H1 (cell line): Measurements from ENCODE around the gene ZNFX1. TPM values are rescaled to one million over a fixed set of nuclear protein-coding genes. Genes with fewer than 3 reads are reported as not detected.
A peak's percentile ranks its signal among the peaks of the same experiment; 100 is the strongest.

Experiments used
- CTCF ChIA-PET: fragments of 300-600 bp; sonication (Branson Sonifier 250); formaldehyde crosslinking; loops from one replicate; lab custom pipeline; 2021; ENCODE audit not compliant: partially characterized antibody; lab: Charles Lee
- POLR2A ChIA-PET: fragments of 300-600 bp; sonication (Branson Sonifier 250); formaldehyde crosslinking; loops from one replicate; lab custom pipeline; 2021; ENCODE audit warnings: inconsistent platforms; ENCODE audit not compliant: partially characterized antibody; lab: Charles Lee
- DNase-seq, 2 experiments: peaks; one replicate each; pipeline versions ENCODE4 v3.0.0 to v3.0.0-alpha.2; 2010 to 2022; ENCODE audit warnings: low spot score in 2 of 2, low read depth in 1 of 2, mixed read lengths in 1 of 2
- FAIRE-seq: peaks from 2 replicates; lab custom pipeline; 2011; peaks lifted over from hg19 to GRCh38; lab: Jason Lieb, UNC
- H2AFZ ChIP-seq: 2 replicates; pipeline ENCODE4 v1.8.1; 2012; ENCODE audit warnings: low read length, inconsistent platforms
- H2AK5ac ChIP-seq: 2 replicates; pipeline ENCODE4 v1.6.1; 2013; ENCODE audit warnings: low read depth, low read length
- H2BK120ac ChIP-seq: replicated peaks from 2 replicates; pipeline ENCODE3; 2013; ENCODE audit warnings: low read depth, low read length, inconsistent platforms
- H2BK12ac ChIP-seq: 2 replicates; pipeline ENCODE4 v1.6.1; 2013; ENCODE audit warnings: low read depth, low read length
- H2BK15ac ChIP-seq: 2 replicates; pipeline ENCODE4 v1.6.1; 2013; ENCODE audit warnings: low read length
- H2BK20ac ChIP-seq: 2 replicates; pipeline ENCODE4 v1.6.1; 2013; ENCODE audit warnings: low read length
- H2BK5ac ChIP-seq: 2 replicates; pipeline ENCODE4 v1.6.1; 2013; ENCODE audit warnings: low read depth, low read length
- H3K14ac ChIP-seq: 2 replicates; pipeline ENCODE4 v1.6.1; 2013; ENCODE audit warnings: inconsistent platforms; ENCODE audit not compliant: insufficient read length
- H3K18ac ChIP-seq: 2 replicates; pipeline ENCODE4 v1.6.1; 2013; ENCODE audit warnings: low read length; ENCODE audit errors: extremely low read depth
- H3K23ac ChIP-seq: 2 replicates; pipeline ENCODE4 v1.6.1; 2013; ENCODE audit warnings: inconsistent platforms; ENCODE audit not compliant: insufficient read length
- H3K23me2 ChIP-seq: 2 replicates; pipeline ENCODE4 v1.6.1; 2013; ENCODE audit warnings: low read depth, low read length
- H3K27ac ChIP-seq: 2 replicates; pipeline ENCODE4 v1.6.1; 2011; ENCODE audit warnings: low read depth, low read length, inconsistent platforms
- H3K27me3 ChIP-seq, 4 experiments: replicated peaks in 1 of 4; 1 replicate in 1 of 4; 2 replicates in 3 of 4; pipeline versions ENCODE4 v1.6.1 to v1.8.1; 2011 to 2013; ENCODE audit warnings: low read length in 3 of 4, mild to moderate bottlenecking in 3 of 4, inconsistent platforms in 2 of 4, mixed read lengths in 2 of 4, moderate library complexity in 1 of 4; ENCODE audit not compliant: control insufficient read depth in 3 of 4, insufficient read depth in 3 of 4; ENCODE audit errors: extremely low read depth in 1 of 4
- H3K36me3 ChIP-seq, 4 experiments: 2 replicates each; pipeline versions ENCODE4 v1.6.1 to v1.8.1; 2011 to 2013; ENCODE audit warnings: mild to moderate bottlenecking in 4 of 4, low read length in 3 of 4, moderate library complexity in 2 of 4, control low read depth in 1 of 4, inconsistent platforms in 1 of 4; ENCODE audit not compliant: insufficient read depth in 4 of 4, control insufficient read depth in 2 of 4
- H3K4ac ChIP-seq: replicated peaks from 2 replicates; pipeline ENCODE3; 2013; ENCODE audit warnings: low read length, low read depth, mixed read lengths, inconsistent platforms; ENCODE audit not compliant: insufficient read length
- H3K4me1 ChIP-seq, 4 experiments: replicated peaks in 1 of 4; 1 replicate in 1 of 4; 2 replicates in 3 of 4; pipeline versions ENCODE4 v1.6.1 to v1.8.1; 2011 to 2013; ENCODE audit warnings: low read length in 3 of 4, inconsistent platforms in 2 of 4, mixed read lengths in 1 of 4; ENCODE audit not compliant: insufficient read depth in 4 of 4, control insufficient read depth in 3 of 4
- H3K4me2 ChIP-seq, 2 experiments: 2 replicates each; pipeline versions ENCODE4 v1.6.1 to v1.8.1; 2011 to 2013; ENCODE audit warnings: low read depth in 2 of 2, low read length in 2 of 2, control low read depth in 1 of 2, inconsistent platforms in 1 of 2, mild to moderate bottlenecking in 1 of 2; ENCODE audit not compliant: insufficient read depth in 1 of 2
- H3K4me3 ChIP-seq, 4 experiments: fragments of 200-600, 300-600 bp in 1 of 4; sonication (generic), shearing (Covaris generic), sonication (Bioruptor Twin) in 1 of 4; 2 replicates each; pipeline versions ENCODE4 v1.5.1 to v1.8.1; 2011 to 2016; ENCODE audit warnings: low read length in 4 of 4, low read depth in 3 of 4, control low read depth in 2 of 4, inconsistent platforms in 2 of 4, mild to moderate bottlenecking in 2 of 4, mixed read lengths in 1 of 4, moderate library complexity in 1 of 4; ENCODE audit not compliant: insufficient read depth in 2 of 4; ENCODE audit errors: extremely low read depth in 1 of 4
- H3K56ac ChIP-seq: replicated peaks from 2 replicates; pipeline ENCODE3; 2013; ENCODE audit warnings: low read depth, mild to moderate bottlenecking, mixed read lengths, low read length, inconsistent platforms; ENCODE audit not compliant: insufficient read length
- H3K79me1 ChIP-seq: 2 replicates; pipeline ENCODE4 v1.6.1; 2013; ENCODE audit warnings: low read depth, low read length, control low read depth
- H3K79me2 ChIP-seq, 2 experiments: 2 replicates each; pipeline versions ENCODE4 v1.6.1 to v1.8.1; 2012 to 2013; ENCODE audit warnings: low read length in 2 of 2, mild to moderate bottlenecking in 2 of 2, inconsistent platforms in 1 of 2; ENCODE audit not compliant: insufficient read depth in 2 of 2, control insufficient read depth in 1 of 2
- H3K9ac ChIP-seq, 4 experiments: replicated peaks in 1 of 4; 1 replicate in 1 of 4; 2 replicates in 3 of 4; pipeline versions ENCODE4 v1.6.1 to v1.8.1; 2011 to 2013; ENCODE audit warnings: low read depth in 3 of 4, low read length in 3 of 4, control low read depth in 2 of 4, mild to moderate bottlenecking in 2 of 4, moderate library complexity in 2 of 4, inconsistent platforms in 1 of 4; ENCODE audit errors: extremely low read depth in 1 of 4
- H3K9me3 ChIP-seq, 2 experiments: 2 replicates each; pipeline versions ENCODE4 v1.6.1 to v1.8.1; 2012 to 2013; ENCODE audit warnings: mild to moderate bottlenecking in 2 of 2, moderate library complexity in 2 of 2, control low read depth in 1 of 2, inconsistent platforms in 1 of 2, low read depth in 1 of 2, low read length in 1 of 2, mixed read lengths in 1 of 2; ENCODE audit not compliant: insufficient read depth in 2 of 2
- H4K20me1 ChIP-seq, 2 experiments: replicated peaks in 1 of 2; 2 replicates each; pipeline versions ENCODE3 to v1.8.1; 2011 to 2013; ENCODE audit warnings: inconsistent platforms in 2 of 2, low read length in 2 of 2, mild to moderate bottlenecking in 1 of 2; ENCODE audit not compliant: insufficient read depth in 2 of 2, control insufficient read depth in 1 of 2
- H4K5ac ChIP-seq: 2 replicates; pipeline ENCODE4 v1.6.1; 2013; ENCODE audit warnings: low read length, low read depth, mixed read lengths, inconsistent platforms; ENCODE audit not compliant: insufficient read length
- H4K8ac ChIP-seq: 2 replicates; pipeline ENCODE4 v1.8.0; 2013; ENCODE audit warnings: mild to moderate bottlenecking, moderate library complexity, low read length, inconsistent platforms; ENCODE audit not compliant: insufficient read depth; ENCODE audit errors: extremely low read depth
- H4K91ac ChIP-seq: replicated peaks from 2 replicates; pipeline ENCODE3; 2013; ENCODE audit warnings: low read length, mixed read lengths, inconsistent platforms; ENCODE audit not compliant: insufficient read length
- JUN ChIP-seq: IDR thresholded peaks from 2 replicates; pipeline ENCODE4 v1.6.1; 2011; ENCODE audit warnings: low read depth, mild to moderate bottlenecking, improper control_type of control experiment, low read length
- KDM5A ChIP-seq: fragments of 200-600 bp; IDR thresholded peaks from 2 replicates; pipeline ENCODE4 v1.7.1; 2012; ENCODE audit warnings: mild to moderate bottlenecking, low read length, inconsistent platforms, mixed read lengths
- POLR2A ChIP-seq, 2 experiments: IDR thresholded peaks; 1 replicate in 1 of 2; 2 replicates in 1 of 2; pipeline ENCODE4 v1.6.1; 2011; ENCODE audit warnings: low read depth in 2 of 2, low read length in 2 of 2, mild to moderate bottlenecking in 2 of 2; ENCODE audit errors: control extremely low read depth in 1 of 2
- RBBP5 ChIP-seq: IDR thresholded peaks from 2 replicates; pipeline ENCODE4 v1.7.1; 2012; ENCODE audit warnings: low read depth, mild to moderate bottlenecking, inconsistent platforms, low read length, moderate library complexity, borderline replicate concordance
- SIN3A ChIP-seq, 2 experiments: IDR thresholded peaks in 1 of 2; conservative IDR thresholded peaks in 1 of 2; 2 replicates each; pipeline ENCODE4 v1.6.1; 2011 to 2012; ENCODE audit warnings: low read length in 2 of 2, improper control_type of control experiment in 1 of 2, low read depth in 1 of 2, mild to moderate bottlenecking in 1 of 2
- SP1 ChIP-seq: IDR thresholded peaks from 2 replicates; pipeline ENCODE4 v1.6.1; 2011; ENCODE audit warnings: low read depth, low read length
- YY1 ChIP-seq: IDR thresholded peaks from 2 replicates; pipeline ENCODE4 v1.6.1; 2011; ENCODE audit warnings: low read depth, mild to moderate bottlenecking, low read length
- WGBS, 2 experiments: shearing (Covaris generic) in 1 of 2; methylation state at CpG; one replicate each; pipeline versions ENCODE4 v1.1.6 to v1.1.7; 2013 to 2015; ENCODE audit warnings: low lambda C conversion rate in 2 of 2, mixed read lengths in 2 of 2, inconsistent platforms in 1 of 2, low coverage in 1 of 2, missing lambda C conversion rate in 1 of 2; ENCODE audit not compliant: insufficient replicate concordance in 2 of 2, insufficient coverage in 1 of 2, insufficient read length in 1 of 2; ENCODE audit errors: extremely low coverage in 1 of 2, missing lambda C conversion rate in 1 of 2; 5-methylcytosine and 5-hydroxymethylcytosine counted together
- long read RNA-seq, 2 experiments: library from RNA in 1 of 2; library from capped mRNA in 1 of 2; stranded (forward); transcript quantifications; one replicate each; pipeline ENCODE4 v2.0.0, GENCODE V29; 2021; ENCODE audit warnings: inconsistent platforms in 1 of 2
- polyA minus RNA-seq, 3 experiments: library from RNA; depleted of rRNA, polyadenylated mRNA; stranded (reverse); fragments of >200 nt; gene quantifications; 1 replicate in 2 of 3; 2 replicates in 1 of 3; pipeline ENCODE4 v1.2.3, GENCODE V29; 2011
- polyA plus RNA-seq, 7 experiments: library from polyadenylated mRNA; depleted of rRNA in 3 of 7; stranded (reverse) in 5 of 7; unstranded in 2 of 7; fragments of >200 nt in 5 of 7; fragments of 200-250 nt in 2 of 7; gene quantifications; 1 replicate in 5 of 7; 2 replicates in 1 of 7; 4 replicates in 1 of 7; pipeline versions ENCODE4 v1.2.1 to v1.2.3, GENCODE V29; 2011 to 2013; ENCODE audit warnings: missing spikeins in 2 of 7, mixed read lengths in 2 of 7
- total RNA-seq: library from RNA; stranded (reverse); fragmentation: NEBNext Ultra II Directional; extraction: Animal tissue kit (Norgen Biotek cat#: 25700); gene quantifications from 2 replicates; pipeline ENCODE4 v1.2.1, GENCODE V29; 2021

ZNFX1 gene
- 11.3 and 13.0 TPM in 2 replicates for total RNA-seq
- 3.1 and 3.4 TPM in 2 replicates for polyA plus RNA-seq (2011; rRNA removed)
- polyA plus RNA-seq (2011; cell fraction: cytosol; rRNA removed): 3.0 TPM
- polyA plus RNA-seq (2011; cell fraction: nucleus; rRNA removed): 4.0 TPM
- 6.4 to 8.0 TPM (median 7.3 TPM) in 4 replicates for polyA plus RNA-seq (2012, experiment 1 of 2)
- 1.5 TPM for polyA plus RNA-seq (2012, experiment 2 of 2)
- polyA plus RNA-seq (2013, experiment 1 of 2): 5.6 TPM
- 5.2 TPM for polyA plus RNA-seq (2013, experiment 2 of 2)
- 9.0 and 12.8 TPM in 2 replicates for polyA minus RNA-seq (2011; rRNA and poly(A)+ RNA removed)
- 5.4 TPM for polyA minus RNA-seq (2011; cell fraction: cytosol; rRNA and poly(A)+ RNA removed)
- 7.1 TPM for polyA minus RNA-seq (2011; cell fraction: nucleus; rRNA and poly(A)+ RNA removed)
- long read RNA-seq, experiment 1, partial matches to known transcripts: 1 of 15 reads
- long read RNA-seq, experiment 1, other reads (novel, unspliced or antisense): 14 of 15 reads
- long read RNA-seq, experiment 2, partial matches to known transcripts: 1 of 1 reads
- long read RNA-seq, experiment 2, other reads (novel, unspliced or antisense): 0 of 1 reads

- Histone ChIP-seq H3K23me2 (peaks cover 33% of the 10 kb centered on the region), H2BK12ac (no peak within 1 kb of the TSS), H3K9me3 (no peaks in the 10 kb centered on the region), H3K14ac (peak within 1 kb of the TSS; percentile 32), H3K4me3 (peak within 1 kb of the TSS; percentile 73 to 97 (median 92)), H3K56ac (peak within 1 kb of the TSS; percentile 89), H2BK120ac (peak within 1 kb of the TSS; percentile 3), H3K4ac (peak within 1 kb of the TSS; percentile 96), H3K4me1 (peaks cover 0 to 8% (median 5%) of the 10 kb centered on the region in 4 experiments; a peak in 3 of 7 replicates), H2BK20ac (no peak within 1 kb of the TSS), H3K27me3 (peaks cover 0 to 1% (median 0%) of the 10 kb centered on the region in 4 experiments; a peak in 1 of 7 replicates), H4K5ac (peak within 1 kb of the TSS; percentile 94), H3K79me2 (peaks cover 44 to 71% of the 10 kb centered on the region in 2 experiments), H2AFZ (no peak within 1 kb of the TSS), H3K18ac (peak within 1 kb of the TSS; percentile 92), H3K79me1 (peaks cover 3% of the 10 kb centered on the region), H3K36me3 (peaks cover 41 to 60% (median 49%) of the 10 kb centered on the region in 4 experiments), H3K23ac (no peak within 1 kb of the TSS), H2BK5ac (peak within 1 kb of the TSS; percentile 99), H4K20me1 (peaks cover 31 to 38% of the 10 kb centered on the region in 2 experiments), H2AK5ac (peak within 1 kb of the TSS; percentile 55), H4K8ac (peak within 1 kb of the TSS; percentile 76; the same call in 1 of the 2 replicates), H3K27ac (peak within 1 kb of the TSS; percentile 94), H2BK15ac (no peak within 1 kb of the TSS), H3K9ac (peak within 1 kb of the TSS; percentile 89 to 98 (median 96)), H3K4me2 (peak within 1 kb of the TSS; percentile 97), H4K91ac (peak within 1 kb of the TSS; percentile 97)
- ChIA-PET CTCF (interaction anchor here (1.0 to 1.8 kb wide), 2 partner anchors 32 to 45 kb away, joined by 3 to 5 read pairs; no protein-coding TSS in a partner anchor), POLR2A (interaction anchor here (0.6 to 18.5 kb wide), 33 partner anchors 10 to 329 kb away, joined by 3 to 1132 read pairs (median 3); partner anchors contain the start of genes CSE1L and DDX27)
- DNase-seq (peak; percentile 97 to 98), FAIRE-seq (no peak)
- 2% methylated on average over 50 of the region's 80 CpGs; no CpG with 5 or more reads in 1 of the 2 experiments for WGBS, 2 experiments
- TF ChIP-seq JUN (no peak), POLR2A (IDR thresholded peaks at IDR 0.05; ENCODE audit: control extremely low read depth in 1 of 2, low read depth in 2 of 2, low read length in 2 of 2) (peak; percentile 100), SIN3A (conservative IDR thresholded peaks at IDR 0.05 in 1 of 2, IDR thresholded peaks at IDR 0.05 in 1 of 2; ENCODE audit: low read depth in 1 of 2, low read length in 2 of 2) (peak; percentile 24 to 93; a peak in 3 of 4 replicates), YY1 (peak; percentile 94), RBBP5 (peak; percentile 88; the same call in 1 of the 2 replicates), KDM5A (no peak; the same call in 1 of the 2 replicates), SP1 (peak; percentile 85)
These were observed at the start of gene ZNFX1 for GRCh38 chr20:49278036-49278817. ZNFX1 (minus strand) TSS chr20:49278057; CDS start chr20:49275839, 2,218 bp downstream.
